ENCODE measurements around the gene FBXO15. TPM values are rescaled to one million over a fixed set of nuclear protein-coding genes. Genes with fewer than 3 reads are reported as not detected.

FBXO15 gene
- total and polyA plus RNA-seq, 2 of the 8 experiments (the other 6 are each of a cell fraction or from before 2014, with no cell fraction given): 0.84 to 0.85 TPM

DNA sequence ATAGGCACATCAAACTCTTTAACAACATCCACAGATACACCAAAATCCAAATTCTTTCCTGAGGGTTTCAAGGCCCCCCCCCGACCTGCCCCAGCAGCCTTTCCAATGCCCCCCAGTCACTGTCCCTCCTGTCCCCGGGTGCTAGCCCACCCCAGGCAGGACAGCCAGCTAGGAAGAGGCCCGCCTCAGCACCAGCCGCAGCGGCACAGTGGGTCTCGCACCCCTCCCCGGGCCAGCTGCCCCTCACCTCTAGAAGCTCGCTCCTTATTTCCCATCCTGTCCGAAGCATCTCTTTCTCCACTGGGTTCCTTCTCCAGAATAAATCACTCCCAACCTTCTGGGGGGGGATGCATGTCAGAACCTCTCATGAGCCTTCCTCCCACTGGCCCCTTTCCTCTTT, 69.4 kb downstream of the FBXO15 start (continued):
- TF ChIP-seq ATF2 (IDR thresholded peaks at IDR 0.05; ENCODE audit: low read length) (no peak), KDM4A (IDR thresholded peaks at IDR 0.05; ENCODE audit: low read depth, low read length, severe bottlenecking) (no peak), USF2 (IDR thresholded peaks at IDR 0.05; ENCODE audit: low read length) (no peak), SP2 (IDR thresholded peaks at IDR 0.05; ENCODE audit: low read length) (no peak), KDM5A (IDR thresholded peaks at IDR 0.05; ENCODE audit: low read length) (no peak)
- TF ChIP-seq, protein P1, sequence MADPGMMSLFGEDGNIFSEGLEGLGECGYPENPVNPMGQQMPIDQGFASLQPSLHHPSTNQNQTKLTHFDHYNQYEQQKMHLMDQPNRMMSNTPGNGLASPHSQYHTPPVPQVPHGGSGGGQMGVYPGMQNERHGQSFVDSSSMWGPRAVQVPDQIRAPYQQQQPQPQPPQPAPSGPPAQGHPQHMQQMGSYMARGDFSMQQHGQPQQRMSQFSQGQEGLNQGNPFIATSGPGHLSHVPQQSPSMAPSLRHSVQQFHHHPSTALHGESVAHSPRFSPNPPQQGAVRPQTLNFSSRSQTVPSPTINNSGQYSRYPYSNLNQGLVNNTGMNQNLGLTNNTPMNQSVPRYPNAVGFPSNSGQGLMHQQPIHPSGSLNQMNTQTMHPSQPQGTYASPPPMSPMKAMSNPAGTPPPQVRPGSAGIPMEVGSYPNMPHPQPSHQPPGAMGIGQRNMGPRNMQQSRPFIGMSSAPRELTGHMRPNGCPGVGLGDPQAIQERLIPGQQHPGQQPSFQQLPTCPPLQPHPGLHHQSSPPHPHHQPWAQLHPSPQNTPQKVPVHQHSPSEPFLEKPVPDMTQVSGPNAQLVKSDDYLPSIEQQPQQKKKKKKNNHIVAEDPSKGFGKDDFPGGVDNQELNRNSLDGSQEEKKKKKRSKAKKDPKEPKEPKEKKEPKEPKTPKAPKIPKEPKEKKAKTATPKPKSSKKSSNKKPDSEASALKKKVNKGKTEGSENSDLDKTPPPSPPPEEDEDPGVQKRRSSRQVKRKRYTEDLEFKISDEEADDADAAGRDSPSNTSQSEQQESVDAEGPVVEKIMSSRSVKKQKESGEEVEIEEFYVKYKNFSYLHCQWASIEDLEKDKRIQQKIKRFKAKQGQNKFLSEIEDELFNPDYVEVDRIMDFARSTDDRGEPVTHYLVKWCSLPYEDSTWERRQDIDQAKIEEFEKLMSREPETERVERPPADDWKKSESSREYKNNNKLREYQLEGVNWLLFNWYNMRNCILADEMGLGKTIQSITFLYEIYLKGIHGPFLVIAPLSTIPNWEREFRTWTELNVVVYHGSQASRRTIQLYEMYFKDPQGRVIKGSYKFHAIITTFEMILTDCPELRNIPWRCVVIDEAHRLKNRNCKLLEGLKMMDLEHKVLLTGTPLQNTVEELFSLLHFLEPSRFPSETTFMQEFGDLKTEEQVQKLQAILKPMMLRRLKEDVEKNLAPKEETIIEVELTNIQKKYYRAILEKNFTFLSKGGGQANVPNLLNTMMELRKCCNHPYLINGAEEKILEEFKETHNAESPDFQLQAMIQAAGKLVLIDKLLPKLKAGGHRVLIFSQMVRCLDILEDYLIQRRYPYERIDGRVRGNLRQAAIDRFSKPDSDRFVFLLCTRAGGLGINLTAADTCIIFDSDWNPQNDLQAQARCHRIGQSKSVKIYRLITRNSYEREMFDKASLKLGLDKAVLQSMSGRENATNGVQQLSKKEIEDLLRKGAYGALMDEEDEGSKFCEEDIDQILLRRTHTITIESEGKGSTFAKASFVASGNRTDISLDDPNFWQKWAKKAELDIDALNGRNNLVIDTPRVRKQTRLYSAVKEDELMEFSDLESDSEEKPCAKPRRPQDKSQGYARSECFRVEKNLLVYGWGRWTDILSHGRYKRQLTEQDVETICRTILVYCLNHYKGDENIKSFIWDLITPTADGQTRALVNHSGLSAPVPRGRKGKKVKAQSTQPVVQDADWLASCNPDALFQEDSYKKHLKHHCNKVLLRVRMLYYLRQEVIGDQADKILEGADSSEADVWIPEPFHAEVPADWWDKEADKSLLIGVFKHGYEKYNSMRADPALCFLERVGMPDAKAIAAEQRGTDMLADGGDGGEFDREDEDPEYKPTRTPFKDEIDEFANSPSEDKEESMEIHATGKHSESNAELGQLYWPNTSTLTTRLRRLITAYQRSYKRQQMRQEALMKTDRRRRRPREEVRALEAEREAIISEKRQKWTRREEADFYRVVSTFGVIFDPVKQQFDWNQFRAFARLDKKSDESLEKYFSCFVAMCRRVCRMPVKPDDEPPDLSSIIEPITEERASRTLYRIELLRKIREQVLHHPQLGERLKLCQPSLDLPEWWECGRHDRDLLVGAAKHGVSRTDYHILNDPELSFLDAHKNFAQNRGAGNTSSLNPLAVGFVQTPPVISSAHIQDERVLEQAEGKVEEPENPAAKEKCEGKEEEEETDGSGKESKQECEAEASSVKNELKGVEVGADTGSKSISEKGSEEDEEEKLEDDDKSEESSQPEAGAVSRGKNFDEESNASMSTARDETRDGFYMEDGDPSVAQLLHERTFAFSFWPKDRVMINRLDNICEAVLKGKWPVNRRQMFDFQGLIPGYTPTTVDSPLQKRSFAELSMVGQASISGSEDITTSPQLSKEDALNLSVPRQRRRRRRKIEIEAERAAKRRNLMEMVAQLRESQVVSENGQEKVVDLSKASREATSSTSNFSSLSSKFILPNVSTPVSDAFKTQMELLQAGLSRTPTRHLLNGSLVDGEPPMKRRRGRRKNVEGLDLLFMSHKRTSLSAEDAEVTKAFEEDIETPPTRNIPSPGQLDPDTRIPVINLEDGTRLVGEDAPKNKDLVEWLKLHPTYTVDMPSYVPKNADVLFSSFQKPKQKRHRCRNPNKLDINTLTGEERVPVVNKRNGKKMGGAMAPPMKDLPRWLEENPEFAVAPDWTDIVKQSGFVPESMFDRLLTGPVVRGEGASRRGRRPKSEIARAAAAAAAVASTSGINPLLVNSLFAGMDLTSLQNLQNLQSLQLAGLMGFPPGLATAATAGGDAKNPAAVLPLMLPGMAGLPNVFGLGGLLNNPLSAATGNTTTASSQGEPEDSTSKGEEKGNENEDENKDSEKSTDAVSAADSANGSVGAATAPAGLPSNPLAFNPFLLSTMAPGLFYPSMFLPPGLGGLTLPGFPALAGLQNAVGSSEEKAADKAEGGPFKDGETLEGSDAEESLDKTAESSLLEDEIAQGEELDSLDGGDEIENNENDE (IDR thresholded peaks at IDR 0.05; ENCODE audit: insufficient replicate concordance, low read length): no peak
